Measurements from ENCODE around the gene RIIAD1. TPM values are rescaled to one million over a fixed set of nuclear protein-coding genes. Genes with fewer than 3 reads are reported as not detected.

Gene RIIAD1
- total RNA-seq, 1 experiment from 2014 or later, result not detected

GRCh38 chr1:151706464-151707415, 14.6 kb upstream of the RIIAD1 start:
- Histone ChIP-seq H3K9me2 (replicated peaks; ENCODE audit: low read length) (no peaks in the 10 kb centered on the region), H2AFZ (ENCODE audit: low read length) (no peak overlapping the region), H3K4me1 (ENCODE audit: insufficient read depth, low read length) (no peaks in the 10 kb centered on the region), H3K36me3 (ENCODE audit: low read depth, low read length) (no peaks in the 10 kb centered on the region), H3K9ac (ENCODE audit: low read length) (no peak overlapping the region), H3K4me2 (ENCODE audit: low read length) (no peak overlapping the region), H3K4me3 (ENCODE audit: low read length) (no peak overlapping the region), H3F3A (ENCODE audit: low read length, unreplicated experiment) (no peaks in the 10 kb centered on the region), H3K79me2 (ENCODE audit: low read length) (no peaks in the 10 kb centered on the region), H3K27me3 (ENCODE audit: low read length) (no peaks in the 10 kb centered on the region), H3K27ac (ENCODE audit: low read length) (no peak overlapping the region), H4K20me1 (ENCODE audit: low read length) (no peaks in the 10 kb centered on the region), H3K9me3 (ENCODE audit: low read length) (no peaks in the 10 kb centered on the region)
- CTCF ChIA-PET, result interaction anchor here (0.6 to 1.1 kb wide), 2 partner anchors 28 to 73 kb away, joined by 3 read pairs; no protein-coding TSS in a partner anchor
- TF ChIP-seq, protein P1, sequence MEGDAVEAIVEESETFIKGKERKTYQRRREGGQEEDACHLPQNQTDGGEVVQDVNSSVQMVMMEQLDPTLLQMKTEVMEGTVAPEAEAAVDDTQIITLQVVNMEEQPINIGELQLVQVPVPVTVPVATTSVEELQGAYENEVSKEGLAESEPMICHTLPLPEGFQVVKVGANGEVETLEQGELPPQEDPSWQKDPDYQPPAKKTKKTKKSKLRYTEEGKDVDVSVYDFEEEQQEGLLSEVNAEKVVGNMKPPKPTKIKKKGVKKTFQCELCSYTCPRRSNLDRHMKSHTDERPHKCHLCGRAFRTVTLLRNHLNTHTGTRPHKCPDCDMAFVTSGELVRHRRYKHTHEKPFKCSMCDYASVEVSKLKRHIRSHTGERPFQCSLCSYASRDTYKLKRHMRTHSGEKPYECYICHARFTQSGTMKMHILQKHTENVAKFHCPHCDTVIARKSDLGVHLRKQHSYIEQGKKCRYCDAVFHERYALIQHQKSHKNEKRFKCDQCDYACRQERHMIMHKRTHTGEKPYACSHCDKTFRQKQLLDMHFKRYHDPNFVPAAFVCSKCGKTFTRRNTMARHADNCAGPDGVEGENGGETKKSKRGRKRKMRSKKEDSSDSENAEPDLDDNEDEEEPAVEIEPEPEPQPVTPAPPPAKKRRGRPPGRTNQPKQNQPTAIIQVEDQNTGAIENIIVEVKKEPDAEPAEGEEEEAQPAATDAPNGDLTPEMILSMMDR (conservative IDR thresholded peaks at IDR 0.05; ENCODE audit: low read depth, low read length), result no peak
- no peak for TF ChIP-seq EZH2phosphoT487 (IDR thresholded peaks at IDR 0.05; ENCODE audit: borderline replicate concordance, low read length)
- TF ChIP-seq EZH2 (IDR thresholded peaks at IDR 0.05; ENCODE audit: low read length, unreplicated experiment), result no peak
- DNase-seq (no peak), ATAC-seq (no peak)
- POLR2A ChIA-PET (ENCODE audit: unreplicated experiment), result no interaction called here
- no TSS peak for BruUV-seq (replicated peaks)
- intact Hi-C loops (cut with micrococcal nuclease), result no loop called here

DNA sequence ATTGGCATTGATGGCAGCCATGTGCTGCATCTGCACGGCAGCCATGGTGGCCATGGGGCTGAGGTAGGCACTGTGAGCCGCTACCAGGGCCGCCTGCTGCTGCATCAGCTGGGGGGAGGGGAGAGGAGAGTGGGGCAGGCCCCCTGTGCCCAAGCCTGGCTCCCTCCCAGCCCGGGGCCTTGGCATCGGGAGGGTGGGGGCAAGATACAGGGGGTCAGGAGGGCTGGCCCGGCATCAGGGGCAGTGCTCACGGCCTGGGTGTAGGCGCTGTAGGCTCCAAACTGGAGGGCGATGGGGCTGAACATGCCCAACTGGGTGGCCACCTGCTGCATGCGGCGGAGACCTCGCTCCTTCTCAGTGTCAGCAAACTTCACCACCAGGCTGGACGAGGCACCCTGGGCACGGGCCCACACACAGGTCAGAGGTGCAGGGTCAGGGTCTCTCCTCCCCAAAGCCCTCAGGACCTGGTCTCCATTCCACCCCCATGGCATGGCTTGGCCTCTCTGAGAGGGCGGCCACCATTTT, 13.7 kb upstream of the RIIAD1 start:
- H3F3A ChIP-seq (ENCODE audit: low read length, unreplicated experiment), result no peaks in the 10 kb centered on the region
- ChIA-PET POLR2A (ENCODE audit: unreplicated experiment) (interaction anchor here (0.5 kb wide), 1 partner anchor 288 kb away, joined by 10 read pairs; no protein-coding TSS in a partner anchor), CTCF (no interaction called here)
- intact Hi-C loops (cut with micrococcal nuclease), result no loop called here
- DNase-seq (no peak), ATAC-seq (no peak)
- H3K9ac ChIP-seq (ENCODE audit: low read length), result no peak overlapping the region
- H3K27me3 ChIP-seq (ENCODE audit: low read length), result no peaks in the 10 kb centered on the region
- no peak overlapping the region for H3K4me3 ChIP-seq (ENCODE audit: low read length)
- no peak overlapping the region for H2AFZ ChIP-seq (ENCODE audit: low read length)
- H4K20me1 ChIP-seq (ENCODE audit: low read length), result no peaks in the 10 kb centered on the region
- H3K27ac ChIP-seq (ENCODE audit: low read length), result no peak overlapping the region
- no TSS peak for BruUV-seq (replicated peaks)
- H3K4me2 ChIP-seq (ENCODE audit: low read length), result no peak overlapping the region
- no peaks in the 10 kb centered on the region for H3K4me1 ChIP-seq (ENCODE audit: insufficient read depth, low read length)
- no peaks in the 10 kb centered on the region for H3K79me2 ChIP-seq (ENCODE audit: low read length)
- H3K9me2 ChIP-seq (replicated peaks; ENCODE audit: low read length), result no peaks in the 10 kb centered on the region
- H3K36me3 ChIP-seq (ENCODE audit: low read depth, low read length), result no peaks in the 10 kb centered on the region
- TF ChIP-seq EZH2phosphoT487 (IDR thresholded peaks at IDR 0.05; ENCODE audit: borderline replicate concordance, low read length) (no peak), EZH2 (IDR thresholded peaks at IDR 0.05; ENCODE audit: low read length, unreplicated experiment) (no peak)
- TF ChIP-seq, protein P1 (conservative IDR thresholded peaks at IDR 0.05; ENCODE audit: low read depth, low read length), result no peak
- no peaks in the 10 kb centered on the region for H3K9me3 ChIP-seq (ENCODE audit: low read length)

DNA sequence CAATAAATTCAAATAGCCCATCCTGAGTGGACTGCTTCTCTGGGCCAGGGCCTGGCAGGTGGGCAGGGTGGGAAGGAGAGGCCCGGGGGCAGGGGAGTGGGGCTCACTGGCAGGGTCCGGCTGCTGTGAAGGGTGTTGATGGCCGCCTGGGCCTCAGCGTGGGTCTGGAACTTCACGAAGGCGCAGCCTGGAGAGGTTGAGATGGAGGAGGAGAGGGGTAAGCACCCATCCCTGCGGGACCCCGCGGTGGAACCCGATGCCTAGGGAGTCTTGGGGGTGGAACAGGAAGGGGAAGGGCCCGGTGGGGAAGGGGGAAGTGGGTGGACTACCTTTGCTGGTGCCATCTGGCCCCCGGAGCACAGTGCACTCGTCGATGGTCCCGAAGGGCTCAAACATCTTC, 12.4 kb upstream of the RIIAD1 start:
- Histone ChIP-seq H3K36me3 (ENCODE audit: low read depth, low read length) (no peaks in the 10 kb centered on the region), H3K27ac (ENCODE audit: low read length) (no peak overlapping the region), H3F3A (ENCODE audit: low read length, unreplicated experiment) (no peaks in the 10 kb centered on the region), H4K20me1 (ENCODE audit: low read length) (no peaks in the 10 kb centered on the region), H3K9me2 (replicated peaks; ENCODE audit: low read length) (no peaks in the 10 kb centered on the region), H3K9ac (ENCODE audit: low read length) (no peak overlapping the region), H3K4me3 (ENCODE audit: low read length) (no peak overlapping the region), H3K79me2 (ENCODE audit: low read length) (no peaks in the 10 kb centered on the region), H3K4me1 (ENCODE audit: insufficient read depth, low read length) (no peaks in the 10 kb centered on the region), H3K27me3 (ENCODE audit: low read length) (no peaks in the 10 kb centered on the region), H2AFZ (ENCODE audit: low read length) (no peak overlapping the region), H3K9me3 (ENCODE audit: low read length) (no peaks in the 10 kb centered on the region), H3K4me2 (ENCODE audit: low read length) (no peak overlapping the region)
- DNase-seq (no peak), ATAC-seq (no peak)
- CTCF ChIA-PET, result no interaction called here
- intact Hi-C loops (cut with micrococcal nuclease), result no loop called here
- no TSS peak for BruUV-seq (replicated peaks)
- POLR2A ChIA-PET (ENCODE audit: unreplicated experiment), result no interaction called here
- TF ChIP-seq, protein P1 (conservative IDR thresholded peaks at IDR 0.05; ENCODE audit: low read depth, low read length), result no peak
- TF ChIP-seq EZH2 (IDR thresholded peaks at IDR 0.05; ENCODE audit: low read length, unreplicated experiment), result no peak
- no peak for TF ChIP-seq EZH2phosphoT487 (IDR thresholded peaks at IDR 0.05; ENCODE audit: borderline replicate concordance, low read length)

Data from PC-3 (cell line).